ENCODE measurements around the gene CDKL4. TPM values are rescaled to one million over a fixed set of nuclear protein-coding genes. Genes with fewer than 3 reads are reported as not detected.
A peak's percentile ranks its signal among the peaks of the same experiment; 100 is the strongest.

Gene CDKL4
- total and polyA plus RNA-seq, 2 of the 13 experiments (the other 11 are each of a cell fraction or from before 2014, with no cell fraction given) = 0.29 to 0.50 TPM

- TF ChIP-seq ZNF230 (CRISPR knock-in tag; IDR thresholded peaks at IDR 0.05) = no peak
- TF ChIP-seq TGIF2 (CRISPR knock-in tag; IDR thresholded peaks at IDR 0.05) = no peak
- no peak for TF ChIP-seq HNRNPLL (IDR thresholded peaks at IDR 0.05; ENCODE audit: low read depth, low read length, poor library complexity, severe bottlenecking)
- TF ChIP-seq LRRFIP1 (CRISPR knock-in tag; conservative IDR thresholded peaks at IDR 0.05) = no peak
- peak; percentile 88 for TF ChIP-seq NR2F6 (IDR thresholded peaks at IDR 0.05)
- peak; percentile 90 for TF ChIP-seq NR2F6 (CRISPR knock-in tag; IDR thresholded peaks at IDR 0.05)
- no peak for TF ChIP-seq UBTF (CRISPR knock-in tag; IDR thresholded peaks at IDR 0.05)
- TF ChIP-seq ZNF30 (CRISPR knock-in tag; IDR thresholded peaks at IDR 0.05) = no peak
- TF ChIP-seq EED (CRISPR knock-in tag; IDR thresholded peaks at IDR 0.05) = no peak; the same call in 1 of the 2 replicates
- no peak for TF ChIP-seq ZNF639 (CRISPR knock-in tag; conservative IDR thresholded peaks at IDR 0.05)
- no peak for TF ChIP-seq ZNF343 (CRISPR knock-in tag; IDR thresholded peaks at IDR 0.05)
- TF ChIP-seq E2F2 (CRISPR knock-in tag; IDR thresholded peaks at IDR 0.05; ENCODE audit: borderline replicate concordance) = no peak
- peak; percentile 81 for TF ChIP-seq ZNF781 (CRISPR knock-in tag; IDR thresholded peaks at IDR 0.05; ENCODE audit: borderline replicate concordance, not compliant biosample characterization)
- TF ChIP-seq ZBTB43 (CRISPR knock-in tag; conservative IDR thresholded peaks at IDR 0.05) = no peak; the same call in 1 of the 2 replicates
- TF ChIP-seq CBX1 (IDR thresholded peaks at IDR 0.05; ENCODE audit: low read depth) = no peak
- no peak for TF ChIP-seq ZBTB14 (CRISPR knock-in tag; IDR thresholded peaks at IDR 0.05)
These were observed 92.8 kb downstream of the CDKL4 start (continued) for GRCh38 chr2:39150890-39151497.

Data from HepG2 (cell line).